H9 (cell line): ENCODE results near the gene ZC3HAV1L. TPM values are rescaled to one million over a fixed set of nuclear protein-coding genes. Genes with fewer than 3 reads are reported as not detected.
"Not testable (repeated sequence)": the region's sequence is repeated elsewhere in the genome, so short reads cannot be mapped to it uniquely, and the experiment has no call there.

Experiments used
- DNase-seq: peaks from one replicate; pipeline ENCODE4 v3.0.0-alpha.2; 2017
- H2AFZ ChIP-seq: one replicate; pipeline ENCODE4 v1.6.1; 2013; ENCODE audit warnings: mild to moderate bottlenecking, low read length, control low read depth, moderate library complexity
- H2AK5ac ChIP-seq: 2 replicates; pipeline ENCODE4 v1.6.1; 2013; ENCODE audit warnings: low read length, control low read depth, mixed read lengths; ENCODE audit not compliant: insufficient read length
- H2BK120ac ChIP-seq: one replicate; pipeline ENCODE4 v1.6.1; 2013; ENCODE audit warnings: low read depth, mild to moderate bottlenecking, low read length, control low read depth, inconsistent platforms; ENCODE audit not compliant: poor library complexity, severe bottlenecking
- H2BK12ac ChIP-seq: 2 replicates; pipeline ENCODE4 v1.6.1; 2013; ENCODE audit warnings: low read length, control low read depth, mixed read lengths, low read depth; ENCODE audit not compliant: insufficient read length
- H2BK15ac ChIP-seq: 2 replicates; pipeline ENCODE4 v1.6.1; 2013; ENCODE audit warnings: low read depth, low read length, control low read depth
- H2BK20ac ChIP-seq: one replicate; pipeline ENCODE4 v1.6.1; 2013; ENCODE audit warnings: low read depth, mild to moderate bottlenecking, low read length, control low read depth, inconsistent platforms; ENCODE audit not compliant: poor library complexity, severe bottlenecking
- H2BK5ac ChIP-seq: 2 replicates; pipeline ENCODE4 v1.6.1; 2013; ENCODE audit warnings: low read length, control low read depth, mixed read lengths; ENCODE audit not compliant: insufficient read length
- H3K14ac ChIP-seq: 2 replicates; pipeline ENCODE4 v1.6.1; 2013; ENCODE audit warnings: low read length, control low read depth; ENCODE audit not compliant: insufficient read depth
- H3K18ac ChIP-seq: 2 replicates; pipeline ENCODE4 v1.6.1; 2013; ENCODE audit warnings: low read depth, mild to moderate bottlenecking, mixed read lengths, low read length, control low read depth; ENCODE audit not compliant: insufficient read length
- H3K23ac ChIP-seq: 2 replicates; pipeline ENCODE4 v1.6.1; 2013; ENCODE audit warnings: low read length, control low read depth, mixed read lengths, low read depth; ENCODE audit not compliant: insufficient read length
- H3K23me2 ChIP-seq: 2 replicates; pipeline ENCODE4 v1.6.1; 2013; ENCODE audit warnings: low read depth, mild to moderate bottlenecking, mixed read lengths, low read length, control low read depth; ENCODE audit not compliant: insufficient read length, poor library complexity, severe bottlenecking
- H3K27ac ChIP-seq: 2 replicates; pipeline ENCODE4 v1.5.1; 2013; ENCODE audit warnings: low read length, control low read depth, mixed read lengths, low read depth; ENCODE audit not compliant: insufficient read length
- H3K27me3 ChIP-seq: 2 replicates; pipeline ENCODE4 v1.6.1; 2013; ENCODE audit warnings: low read length, control low read depth, inconsistent platforms; ENCODE audit not compliant: insufficient read depth
- H3K4ac ChIP-seq: 2 replicates; pipeline ENCODE4 v1.6.1; 2013; ENCODE audit warnings: low read depth, mild to moderate bottlenecking, control low read depth, inconsistent platforms, low read length, moderate library complexity
- H3K4me1 ChIP-seq: 2 replicates; pipeline ENCODE4 v1.6.1; 2013; ENCODE audit warnings: low read length, control low read depth, inconsistent platforms; ENCODE audit not compliant: insufficient read depth
- H3K4me2 ChIP-seq: 2 replicates; pipeline ENCODE4 v1.6.1; 2013; ENCODE audit warnings: low read length, control low read depth, mixed read lengths; ENCODE audit not compliant: insufficient read length, insufficient read depth
- H3K56ac ChIP-seq: 2 replicates; pipeline ENCODE4 v1.6.1; 2013; ENCODE audit warnings: low read depth, mild to moderate bottlenecking, mixed read lengths, low read length, control low read depth; ENCODE audit not compliant: insufficient read length
- H3K79me1 ChIP-seq: 2 replicates; pipeline ENCODE4 v1.6.1; 2013; ENCODE audit warnings: low read depth, mild to moderate bottlenecking, moderate library complexity, low read length, control low read depth, inconsistent platforms; ENCODE audit not compliant: insufficient read depth, poor library complexity, severe bottlenecking
- H3K79me2 ChIP-seq: 2 replicates; pipeline ENCODE4 v1.6.1; 2013; ENCODE audit warnings: low read length, control low read depth, inconsistent platforms; ENCODE audit not compliant: insufficient read depth
- H3K9ac ChIP-seq: 2 replicates; pipeline ENCODE4 v1.6.1; 2013; ENCODE audit warnings: low read length, control low read depth, mixed read lengths; ENCODE audit not compliant: insufficient read length; ENCODE audit errors: extremely low read depth
- H3K9me3 ChIP-seq: one replicate; pipeline ENCODE4 v1.6.1; 2013; ENCODE audit warnings: low read depth, low read length, inconsistent platforms; ENCODE audit not compliant: control insufficient read depth
- H3T11ph ChIP-seq: one replicate; pipeline ENCODE4 v1.6.1; 2013; ENCODE audit warnings: mild to moderate bottlenecking, low read length, control low read depth, inconsistent platforms
- H4K20me1 ChIP-seq: one replicate; pipeline ENCODE4 v1.6.1; 2013; ENCODE audit not compliant: control insufficient read depth, insufficient read length, insufficient read depth
- H4K5ac ChIP-seq: 2 replicates; pipeline ENCODE4 v1.6.1; 2013; ENCODE audit warnings: low read depth, mild to moderate bottlenecking, mixed read lengths, low read length, control low read depth; ENCODE audit not compliant: insufficient read length
- H4K8ac ChIP-seq: replicated peaks from 2 replicates; pipeline ENCODE4 v1.6.1; 2013; ENCODE audit warnings: low read length, control low read depth, mixed read lengths, low read depth; ENCODE audit not compliant: insufficient read length
- H4K91ac ChIP-seq: 2 replicates; pipeline ENCODE4 v1.6.1; 2013; ENCODE audit warnings: low read depth, mild to moderate bottlenecking, moderate library complexity, mixed read lengths, low read length, control low read depth; ENCODE audit not compliant: insufficient read length
- H3K27ac Mint-ChIP-seq, 3 experiments: 2 replicates in 2 of 3; 3 replicates in 1 of 3; pipeline ENCODE4 v1.8.0; 2020 to 2021; ENCODE audit warnings: mixed read lengths in 3 of 3, mild to moderate bottlenecking in 1 of 3, moderate library complexity in 1 of 3
- H3K27me3 Mint-ChIP-seq: 2 replicates; pipeline ENCODE4 v1.8.0; 2021; ENCODE audit warnings: low read depth, mild to moderate bottlenecking, moderate library complexity, mixed read lengths
- H3K36me3 Mint-ChIP-seq, 3 experiments: 2 replicates in 2 of 3; 3 replicates in 1 of 3; pipeline ENCODE4 v1.8.0; 2020 to 2021; ENCODE audit warnings: low read depth in 3 of 3, mixed read lengths in 3 of 3; ENCODE audit not compliant: insufficient read depth in 1 of 3
- H3K4me1 Mint-ChIP-seq, 2 experiments: 2 replicates each; pipeline ENCODE4 v1.8.0; 2020; ENCODE audit warnings: mixed read lengths in 2 of 2
- H3K4me3 Mint-ChIP-seq, 2 experiments: 2 replicates in 1 of 2; 3 replicates in 1 of 2; pipeline ENCODE4 v1.8.0; 2020 to 2021; ENCODE audit warnings: mild to moderate bottlenecking in 2 of 2, mixed read lengths in 2 of 2, moderate library complexity in 1 of 2
- H3K9me3 Mint-ChIP-seq, 2 experiments: 2 replicates in 1 of 2; 3 replicates in 1 of 2; pipeline ENCODE4 v1.8.0; 2020; ENCODE audit warnings: mild to moderate bottlenecking in 2 of 2, mixed read lengths in 2 of 2, moderate library complexity in 1 of 2
- WGBS: extraction: QIAGEN DNeasy Blood & Tissue Kit; methylation state at CpG from one replicate; pipeline ENCODE4 v1.1.7; 2013; ENCODE audit warnings: missing lambda C conversion rate, low lambda C conversion rate, mixed read lengths; ENCODE audit not compliant: insufficient read length; ENCODE audit errors: extremely low coverage; 5-methylcytosine and 5-hydroxymethylcytosine counted together
- total RNA-seq: library from RNA; stranded (reverse); gene quantifications from 2 replicates; pipeline ENCODE4 v1.2.1, GENCODE V29; 2021
- TF ChIP-seq, protein P1 (sequence below): fragments of 200-600 bp; sonication (generic); conservative IDR thresholded peaks from 3 replicates; pipeline ENCODE4 v1.8.0; 2021; ENCODE audit warnings: antibody characterized with exemption, mild to moderate bottlenecking

The ZC3HAV1L gene
- total RNA-seq, 1 experiment from 2014 or later, result not detected

DNA sequence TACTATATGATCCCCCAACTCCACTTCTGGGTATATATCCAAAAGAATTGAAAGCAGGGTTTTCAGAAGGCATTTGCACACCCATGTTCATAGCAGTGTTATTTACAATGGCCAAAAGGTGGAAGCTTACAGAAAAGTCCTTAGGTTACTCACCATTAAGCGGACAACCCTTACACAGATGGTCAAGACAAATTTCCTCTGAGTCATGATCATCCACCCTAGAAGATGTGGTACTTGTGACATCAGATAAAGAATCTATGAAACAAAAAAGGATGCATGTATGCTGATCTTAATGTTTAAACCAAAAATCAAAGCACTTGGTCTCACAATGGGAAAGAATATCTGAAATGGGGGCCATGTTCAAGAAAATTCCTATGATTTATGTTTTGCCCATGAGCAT, 42.6 kb upstream of the ZC3HAV1L start:
- no peak overlapping the region for H3T11ph ChIP-seq
- WGBS, result no CpG with 5 or more reads among the region's 1 CpG
- H3K4me1 ChIP-seq, result no peaks in the 10 kb centered on the region
- H2AFZ ChIP-seq, result no peak overlapping the region
- DNase-seq, result no peak
- H3K23me2 ChIP-seq, result no peaks in the 10 kb centered on the region
- H4K20me1 ChIP-seq, result no peaks in the 10 kb centered on the region
- H4K5ac ChIP-seq, result no peak overlapping the region
- no peaks in the 10 kb centered on the region for H3K9me3 ChIP-seq
- H4K8ac ChIP-seq, result no peak overlapping the region
- H2BK20ac ChIP-seq, result no peak overlapping the region
- H2AK5ac ChIP-seq, result no peak overlapping the region
- no peak overlapping the region for H3K18ac ChIP-seq
- no peak overlapping the region for H3K56ac ChIP-seq
- Mint-ChIP-seq H3K4me3 (no peak overlapping the region), H3K9me3 (no peaks in the 10 kb centered on the region), H3K4me1 (peaks cover 0 to 2% of the 10 kb centered on the region in 2 experiments; a peak in 1 of 4 replicates), H3K27ac (no peak overlapping the region), H3K27me3 (no peaks in the 10 kb centered on the region), H3K36me3 (peaks cover 20 to 73% (median 34%) of the 10 kb centered on the region in 3 experiments; a peak in 6 of 7 replicates)
- no peaks in the 10 kb centered on the region for H3K27me3 ChIP-seq
- H2BK15ac ChIP-seq, result no peak overlapping the region
- no peak overlapping the region for H2BK120ac ChIP-seq
- H3K4ac ChIP-seq, result no peak overlapping the region
- no peak overlapping the region for H3K4me2 ChIP-seq
- H3K9ac ChIP-seq, result no peak overlapping the region
- no peak overlapping the region for H3K23ac ChIP-seq
- H3K14ac ChIP-seq, result no peak overlapping the region
- no peaks in the 10 kb centered on the region for H3K79me2 ChIP-seq
- H2BK12ac ChIP-seq, result no peak overlapping the region
- H3K79me1 ChIP-seq, result no peaks in the 10 kb centered on the region
- no peak overlapping the region for H3K27ac ChIP-seq
- no peak overlapping the region for H4K91ac ChIP-seq
- TF ChIP-seq, protein P1, sequence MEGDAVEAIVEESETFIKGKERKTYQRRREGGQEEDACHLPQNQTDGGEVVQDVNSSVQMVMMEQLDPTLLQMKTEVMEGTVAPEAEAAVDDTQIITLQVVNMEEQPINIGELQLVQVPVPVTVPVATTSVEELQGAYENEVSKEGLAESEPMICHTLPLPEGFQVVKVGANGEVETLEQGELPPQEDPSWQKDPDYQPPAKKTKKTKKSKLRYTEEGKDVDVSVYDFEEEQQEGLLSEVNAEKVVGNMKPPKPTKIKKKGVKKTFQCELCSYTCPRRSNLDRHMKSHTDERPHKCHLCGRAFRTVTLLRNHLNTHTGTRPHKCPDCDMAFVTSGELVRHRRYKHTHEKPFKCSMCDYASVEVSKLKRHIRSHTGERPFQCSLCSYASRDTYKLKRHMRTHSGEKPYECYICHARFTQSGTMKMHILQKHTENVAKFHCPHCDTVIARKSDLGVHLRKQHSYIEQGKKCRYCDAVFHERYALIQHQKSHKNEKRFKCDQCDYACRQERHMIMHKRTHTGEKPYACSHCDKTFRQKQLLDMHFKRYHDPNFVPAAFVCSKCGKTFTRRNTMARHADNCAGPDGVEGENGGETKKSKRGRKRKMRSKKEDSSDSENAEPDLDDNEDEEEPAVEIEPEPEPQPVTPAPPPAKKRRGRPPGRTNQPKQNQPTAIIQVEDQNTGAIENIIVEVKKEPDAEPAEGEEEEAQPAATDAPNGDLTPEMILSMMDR, result no peak
- no peak overlapping the region for H2BK5ac ChIP-seq

GRCh38 chr7:139077706-139078105, 41.9 kb upstream of the ZC3HAV1L start:
- not testable (repeated sequence) for H3K79me1 ChIP-seq, DNase-seq, H3K23me2 ChIP-seq, H3K27me3 ChIP-seq, H2BK15ac ChIP-seq, H3K4me2 ChIP-seq, H3K4me1 Mint-ChIP-seq, H2AK5ac ChIP-seq, H3K4me1 ChIP-seq, H2AFZ ChIP-seq, H2BK5ac ChIP-seq, H3K79me2 ChIP-seq, H4K20me1 ChIP-seq, H3K14ac ChIP-seq, H2BK20ac ChIP-seq, H3K27ac ChIP-seq, H3K27me3 Mint-ChIP-seq, H3K18ac ChIP-seq, H3K9ac ChIP-seq, H2BK12ac ChIP-seq, H3K27ac Mint-ChIP-seq, H3K9me3 ChIP-seq, H3K56ac ChIP-seq, H4K91ac ChIP-seq, H3K23ac ChIP-seq, H3K4me3 Mint-ChIP-seq, H4K5ac ChIP-seq, H3K4ac ChIP-seq, H3K9me3 Mint-ChIP-seq, H4K8ac ChIP-seq, H2BK120ac ChIP-seq, H3T11ph ChIP-seq
- H3K36me3 Mint-ChIP-seq, result peaks cover 17 to 70% (median 30%) of the 10 kb centered on the region in 3 experiments; a peak in 6 of 7 replicates
- no CpG with 5 or more reads among the region's 5 CpGs for WGBS
